ENCODE data around the gene PRND.

The PRND gene

DNA sequence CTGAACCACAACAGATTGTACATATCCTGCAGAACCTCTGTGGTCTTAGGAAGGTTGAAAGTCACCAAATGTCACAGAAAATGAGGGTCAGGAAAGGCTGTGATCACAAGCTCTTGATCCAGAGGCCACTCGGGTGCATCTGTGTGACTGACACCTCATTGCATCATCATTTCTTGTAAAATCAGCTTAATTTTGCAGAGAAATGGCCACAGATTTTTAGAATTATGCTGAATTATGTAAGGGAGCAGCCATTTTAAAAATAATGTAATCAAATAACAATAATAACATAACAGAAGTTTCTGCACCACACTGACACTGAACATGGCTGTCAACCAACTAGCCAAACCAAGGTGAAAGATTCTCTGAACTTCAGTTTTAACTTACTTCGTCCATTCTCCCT is 32.5 kb upstream of the PRND start:
- Histone ChIP-seq H4K8ac (ENCODE audit: low read depth, low read length) (no peak overlapping the region), H4K91ac (ENCODE audit: low read depth, low read length) (no peak overlapping the region), H3K79me1 (ENCODE audit: low read length) (peaks cover 6% of the 10 kb centered on the region), H3K9me3 (ENCODE audit: insufficient read depth, low read depth, low read length) (no peaks in the 10 kb centered on the region), H2AFZ (ENCODE audit: insufficient read depth, low read length, poor library complexity) (no peak overlapping the region), H2BK12ac (ENCODE audit: low read length) (no peak overlapping the region), H2AK5ac (ENCODE audit: low read length) (no peak overlapping the region), H3K4me2 (ENCODE audit: low read length) (no peak overlapping the region), H3K4ac (ENCODE audit: low read depth, low read length) (no peak overlapping the region), H3K14ac (ENCODE audit: low read length) (no peak overlapping the region), H3K27ac (ENCODE audit: low read depth, low read length) (no peak overlapping the region), H4K12ac (ENCODE audit: low read depth, low read length) (no peak overlapping the region), H3K27me3 (ENCODE audit: insufficient read depth, low read length) (no peaks in the 10 kb centered on the region), H2BK5ac (ENCODE audit: low read depth, low read length, poor library complexity) (no peak overlapping the region), H3K4me3 (ENCODE audit: low read depth, low read length) (no peak overlapping the region), H2BK120ac (ENCODE audit: insufficient read depth, low read length, poor library complexity) (no peak overlapping the region), H3K18ac (ENCODE audit: low read length) (no peak overlapping the region), H3K9ac (ENCODE audit: low read length) (no peak overlapping the region), H3K79me2 (ENCODE audit: control insufficient read depth, insufficient read depth, low read length, poor library complexity) (peaks cover 3% of the 10 kb centered on the region), H3K23ac (ENCODE audit: low read length) (no peak overlapping the region), H3K36me3 (ENCODE audit: control insufficient read depth in 1 of 2, insufficient read depth in 2 of 2, low read length in 2 of 2) (no peaks in the 10 kb centered on the region), H3K4me1 (ENCODE audit: control insufficient read depth in 1 of 2, insufficient read depth in 2 of 2, low read length in 2 of 2) (peaks cover 0 to 4% of the 10 kb centered on the region in 2 experiments)
- WGBS (ENCODE audit: extremely low coverage, insufficient coverage, insufficient read length) = no CpG with 5 or more reads among the region's 2 CpGs
- DNase-seq = no peak

DNA sequence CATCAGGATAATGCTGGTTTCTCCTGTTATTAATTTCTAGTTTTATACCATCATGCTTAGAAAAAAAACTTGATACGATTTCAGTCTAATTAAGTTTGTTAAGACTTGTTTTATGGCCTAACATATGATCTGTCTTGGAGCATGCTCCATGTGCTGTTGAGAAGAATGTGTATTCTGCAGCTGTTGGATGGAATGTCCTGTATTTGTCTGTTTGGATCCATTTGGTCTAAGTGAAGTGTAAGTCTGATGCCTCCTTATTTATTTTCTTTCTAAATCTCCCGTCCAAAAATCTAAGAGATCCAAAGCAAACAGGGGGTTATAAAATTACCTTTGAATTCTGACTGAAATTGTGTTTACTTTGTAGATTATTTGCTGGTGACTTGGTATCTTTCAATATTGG is 30.0 kb upstream of the PRND start:
- H3K14ac ChIP-seq (ENCODE audit: low read length) = no peak overlapping the region
- H3K9ac ChIP-seq (ENCODE audit: low read length) = no peak overlapping the region
- H3K4me3 ChIP-seq (ENCODE audit: low read depth, low read length) = no peak overlapping the region
- peaks cover 0 to 4% of the 10 kb centered on the region in 2 experiments for H3K4me1 ChIP-seq (ENCODE audit: control insufficient read depth in 1 of 2, insufficient read depth in 2 of 2, low read length in 2 of 2)
- no peak overlapping the region for H2AK5ac ChIP-seq (ENCODE audit: low read length)
- no peak for DNase-seq
- no peak overlapping the region for H4K12ac ChIP-seq (ENCODE audit: low read depth, low read length)
- H3K27ac ChIP-seq (ENCODE audit: low read depth, low read length) = no peak overlapping the region
- no peaks in the 10 kb centered on the region for H3K9me3 ChIP-seq (ENCODE audit: insufficient read depth, low read depth, low read length)
- no peak overlapping the region for H3K18ac ChIP-seq (ENCODE audit: low read length)
- no peak overlapping the region for H4K91ac ChIP-seq (ENCODE audit: low read depth, low read length)
- H2AFZ ChIP-seq (ENCODE audit: insufficient read depth, low read length, poor library complexity) = no peak overlapping the region
- H3K4ac ChIP-seq (ENCODE audit: low read depth, low read length) = no peak overlapping the region
- H3K4me2 ChIP-seq (ENCODE audit: low read length) = no peak overlapping the region
- no peaks in the 10 kb centered on the region for H3K36me3 ChIP-seq (ENCODE audit: control insufficient read depth in 1 of 2, insufficient read depth in 2 of 2, low read length in 2 of 2)
- WGBS (ENCODE audit: extremely low coverage, insufficient coverage, insufficient read length) = no CpG with 5 or more reads among the region's 2 CpGs
- H2BK12ac ChIP-seq (ENCODE audit: low read length) = no peak overlapping the region
- no peak overlapping the region for H2BK5ac ChIP-seq (ENCODE audit: low read depth, low read length, poor library complexity)
- no peaks in the 10 kb centered on the region for H3K27me3 ChIP-seq (ENCODE audit: insufficient read depth, low read length)
- H3K79me2 ChIP-seq (ENCODE audit: control insufficient read depth, insufficient read depth, low read length, poor library complexity) = no peaks in the 10 kb centered on the region
- no peak overlapping the region for H4K8ac ChIP-seq (ENCODE audit: low read depth, low read length)
- no peak overlapping the region for H2BK120ac ChIP-seq (ENCODE audit: insufficient read depth, low read length, poor library complexity)
- peaks cover 2% of the 10 kb centered on the region for H3K79me1 ChIP-seq (ENCODE audit: low read length)
- H3K23ac ChIP-seq (ENCODE audit: low read length) = no peak overlapping the region

DNA sequence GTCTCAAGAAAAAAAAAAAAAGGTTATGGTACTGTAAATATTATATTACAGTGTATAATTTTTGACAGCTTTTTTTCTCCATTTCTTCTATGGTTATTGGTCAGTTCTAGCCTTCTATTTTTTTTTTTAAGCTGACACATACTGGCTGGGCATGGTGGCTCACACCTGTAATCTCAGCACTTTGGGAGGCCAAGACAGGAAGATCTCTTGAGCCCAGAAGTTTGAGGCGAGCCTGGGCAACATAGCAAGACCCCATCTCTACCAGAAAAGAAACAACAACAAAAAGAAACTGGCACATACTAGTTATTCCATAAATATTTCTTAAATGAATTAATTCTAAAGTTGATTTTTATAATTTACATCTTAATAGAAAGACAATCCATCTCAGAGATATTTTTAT is 27.6 kb upstream of the PRND start:
- no peak overlapping the region for H2AK5ac ChIP-seq (ENCODE audit: low read length)
- no peak overlapping the region for H2AFZ ChIP-seq (ENCODE audit: insufficient read depth, low read length, poor library complexity)
- no peak for DNase-seq
- no peak overlapping the region for H4K12ac ChIP-seq (ENCODE audit: low read depth, low read length)
- no peak overlapping the region for H2BK12ac ChIP-seq (ENCODE audit: low read length)
- H4K8ac ChIP-seq (ENCODE audit: low read depth, low read length) = no peak overlapping the region
- no peaks in the 10 kb centered on the region for H3K9me3 ChIP-seq (ENCODE audit: insufficient read depth, low read depth, low read length)
- no peak overlapping the region for H3K14ac ChIP-seq (ENCODE audit: low read length)
- no peak overlapping the region for H3K4me3 ChIP-seq (ENCODE audit: low read depth, low read length)
- H3K4me1 ChIP-seq (ENCODE audit: control insufficient read depth in 1 of 2, insufficient read depth in 2 of 2, low read length in 2 of 2) = no peaks in the 10 kb centered on the region
- H3K27me3 ChIP-seq (ENCODE audit: insufficient read depth, low read length) = no peaks in the 10 kb centered on the region
- no peak overlapping the region for H3K4ac ChIP-seq (ENCODE audit: low read depth, low read length)
- H3K36me3 ChIP-seq (ENCODE audit: control insufficient read depth in 1 of 2, insufficient read depth in 2 of 2, low read length in 2 of 2) = peaks cover under 1 to 2% of the 10 kb centered on the region in 2 experiments
- no CpG with 5 or more reads among the region's 1 CpG for WGBS (ENCODE audit: extremely low coverage, insufficient coverage, insufficient read length)
- no peak overlapping the region for H4K91ac ChIP-seq (ENCODE audit: low read depth, low read length)
- no peak overlapping the region for H2BK120ac ChIP-seq (ENCODE audit: insufficient read depth, low read length, poor library complexity)
- H3K4me2 ChIP-seq (ENCODE audit: low read length) = no peak overlapping the region
- H3K79me2 ChIP-seq (ENCODE audit: control insufficient read depth, insufficient read depth, low read length, poor library complexity) = no peaks in the 10 kb centered on the region
- H3K23ac ChIP-seq (ENCODE audit: low read length) = no peak overlapping the region
- H3K27ac ChIP-seq (ENCODE audit: low read depth, low read length) = no peak overlapping the region
- H2BK5ac ChIP-seq (ENCODE audit: low read depth, low read length, poor library complexity) = no peak overlapping the region
- no peak overlapping the region for H3K9ac ChIP-seq (ENCODE audit: low read length)
- H3K79me1 ChIP-seq (ENCODE audit: low read length) = no peaks in the 10 kb centered on the region
- no peak overlapping the region for H3K18ac ChIP-seq (ENCODE audit: low read length)

DNA sequence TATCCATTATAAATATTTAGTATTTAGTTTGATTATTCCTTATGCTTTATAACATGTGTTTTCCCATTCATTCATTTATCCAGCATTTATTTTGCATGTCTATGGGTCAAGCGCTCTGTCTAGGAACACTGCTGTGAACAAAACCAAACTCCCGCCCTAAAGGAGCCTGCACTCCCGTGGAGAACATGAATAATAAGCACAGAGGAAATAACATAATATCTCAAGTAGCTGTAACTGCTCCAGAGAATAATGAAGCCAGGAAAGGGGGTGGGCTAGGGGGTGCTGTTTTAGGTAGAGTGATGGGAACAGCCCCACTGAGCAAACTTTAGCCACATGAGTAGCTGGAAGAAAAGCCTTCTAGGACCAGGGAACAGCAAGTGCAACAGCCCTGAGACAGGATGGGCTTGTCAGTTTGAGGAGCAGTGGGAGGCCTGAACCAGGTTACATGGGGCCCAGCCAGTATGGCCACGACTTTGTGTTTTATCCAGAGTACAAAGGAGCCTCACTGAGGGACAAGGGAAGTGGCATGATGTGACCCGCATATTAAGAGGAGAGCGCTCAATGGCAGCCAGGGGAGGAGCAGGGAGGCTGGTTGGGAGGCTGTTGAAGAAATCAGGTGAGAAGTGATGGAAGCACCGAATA is 24.4 kb upstream of the PRND start:
- Histone ChIP-seq H3K36me3 (ENCODE audit: control insufficient read depth in 1 of 2, insufficient read depth in 2 of 2, low read length in 2 of 2) (peaks cover 7 to 11% of the 10 kb centered on the region in 2 experiments), H2AFZ (ENCODE audit: insufficient read depth, low read length, poor library complexity) (no peak overlapping the region), H3K79me1 (ENCODE audit: low read length) (no peaks in the 10 kb centered on the region), H3K4ac (ENCODE audit: low read depth, low read length) (no peak overlapping the region), H2BK120ac (ENCODE audit: insufficient read depth, low read length, poor library complexity) (no peak overlapping the region), H3K18ac (ENCODE audit: low read length) (no peak overlapping the region), H3K4me1 (ENCODE audit: control insufficient read depth in 1 of 2, insufficient read depth in 2 of 2, low read length in 2 of 2) (no peaks in the 10 kb centered on the region), H2BK5ac (ENCODE audit: low read depth, low read length, poor library complexity) (no peak overlapping the region), H3K27me3 (ENCODE audit: insufficient read depth, low read length) (no peaks in the 10 kb centered on the region), H3K79me2 (ENCODE audit: control insufficient read depth, insufficient read depth, low read length, poor library complexity) (no peaks in the 10 kb centered on the region), H4K91ac (ENCODE audit: low read depth, low read length) (no peak overlapping the region), H4K8ac (ENCODE audit: low read depth, low read length) (no peak overlapping the region), H3K9me3 (ENCODE audit: insufficient read depth, low read depth, low read length) (no peaks in the 10 kb centered on the region), H3K4me2 (ENCODE audit: low read length) (no peak overlapping the region), H3K27ac (ENCODE audit: low read depth, low read length) (no peak overlapping the region), H3K4me3 (ENCODE audit: low read depth, low read length) (no peak overlapping the region), H3K14ac (ENCODE audit: low read length) (no peak overlapping the region), H2BK12ac (ENCODE audit: low read length) (no peak overlapping the region), H2AK5ac (ENCODE audit: low read length) (no peak overlapping the region), H3K23ac (ENCODE audit: low read length) (no peak overlapping the region), H3K9ac (ENCODE audit: low read length) (peak overlapping the region; percentile 63), H4K12ac (ENCODE audit: low read depth, low read length) (no peak overlapping the region)
- DNase-seq = no peak
- no CpG with 5 or more reads among the region's 7 CpGs for WGBS (ENCODE audit: extremely low coverage, insufficient coverage, insufficient read length)

Data from trophoblast cell (in vitro differentiated cells and primary cell).